Liver (tissue), 9 donors: ENCODE measurements around the gene ULK4. TPM values are rescaled to one million over a fixed set of nuclear protein-coding genes. Genes with fewer than 3 reads are reported as not detected.

ENCODE experiments used
- DNase-seq: peaks from one replicate; pipeline ENCODE4 v3.0.0-alpha.2; 2017; ENCODE audit warnings: low spot score
- H3K27ac ChIP-seq, 2 donors: one replicate each; pipeline ENCODE4 v1.7.0; 2013; ENCODE audit warnings: inconsistent platforms in 2 of 2, low read length in 2 of 2, control low read depth in 1 of 2, low read depth in 1 of 2, mild to moderate bottlenecking in 1 of 2
- H3K27me3 ChIP-seq, 4 donors: one replicate each; pipeline versions ENCODE4 v1.6.1 to v1.7.0; 2013; ENCODE audit warnings: low read length in 3 of 4, inconsistent platforms in 1 of 4, mild to moderate bottlenecking in 1 of 4, moderate library complexity in 1 of 4; ENCODE audit not compliant: control insufficient read depth in 4 of 4, insufficient read depth in 4 of 4
- H3K36me3 ChIP-seq, 4 donors: one replicate each; pipeline versions ENCODE4 v1.6.1 to v1.7.0; 2013; ENCODE audit warnings: low read length in 3 of 4, mild to moderate bottlenecking in 3 of 4, low read depth in 1 of 4, moderate library complexity in 1 of 4; ENCODE audit not compliant: control insufficient read depth in 4 of 4, insufficient read depth in 3 of 4
- H3K4me1 ChIP-seq, 4 donors: one replicate each; pipeline versions ENCODE4 v1.6.1 to v1.7.0; 2013; ENCODE audit warnings: low read length in 3 of 4, mild to moderate bottlenecking in 3 of 4, moderate library complexity in 1 of 4; ENCODE audit not compliant: control insufficient read depth in 4 of 4, insufficient read depth in 4 of 4
- H3K4me3 ChIP-seq, 3 donors: one replicate each; pipeline versions ENCODE4 v1.6.1 to v1.7.0; 2013; ENCODE audit warnings: low read length in 3 of 3, control low read depth in 1 of 3, low read depth in 1 of 3, mild to moderate bottlenecking in 1 of 3
- H3K9ac ChIP-seq, 2 donors: one replicate each; pipeline ENCODE4 v1.7.0; 2013; ENCODE audit warnings: low read length in 2 of 2, mild to moderate bottlenecking in 2 of 2, moderate library complexity in 2 of 2, control low read depth in 1 of 2, low read depth in 1 of 2
- H3K9me3 ChIP-seq, 4 donors: one replicate each; pipeline versions ENCODE4 v1.6.1 to v1.7.0; 2013; ENCODE audit warnings: low read length in 3 of 4; ENCODE audit not compliant: control insufficient read depth in 4 of 4
- ATF3 ChIP-seq: IDR thresholded peaks from 2 replicates; pipeline ENCODE4 v1.6.1; 2016; ENCODE audit warnings: antibody characterized with exemption
- CTCF ChIP-seq: fragments of 150-350 bp; IDR thresholded peaks from 2 replicates; pipeline ENCODE4 v1.5.1; 2017; ENCODE audit warnings: improper control_type of control experiment, low read depth, low read length; ENCODE audit not compliant: missing input control
- EGR1 ChIP-seq, 2 donors: IDR thresholded peaks; 2 replicates each; pipeline ENCODE4 v1.6.1; 2016 to 2018; ENCODE audit warnings: antibody characterized with exemption in 2 of 2, low read depth in 2 of 2
- FOXA2 ChIP-seq: IDR thresholded peaks from 2 replicates; pipeline ENCODE4 v1.6.1; 2016; ENCODE audit warnings: antibody characterized with exemption
- GABPA ChIP-seq, 2 donors: IDR thresholded peaks in 1 of 2; conservative IDR thresholded peaks in 1 of 2; 2 replicates each; pipeline ENCODE4 v1.6.1; 2016; ENCODE audit warnings: antibody characterized with exemption in 2 of 2, mild to moderate bottlenecking in 1 of 2, moderate library complexity in 1 of 2
- HNF4A ChIP-seq, 2 donors: conservative IDR thresholded peaks; 2 replicates each; pipeline ENCODE4 v1.6.1; 2016; ENCODE audit warnings: antibody characterized with exemption in 2 of 2, mild to moderate bottlenecking in 2 of 2
- HNF4G ChIP-seq: IDR thresholded peaks from 2 replicates; pipeline ENCODE4 v1.6.1; 2016; ENCODE audit warnings: antibody characterized with exemption
- JUND ChIP-seq, 2 donors: IDR thresholded peaks; 2 replicates each; pipeline ENCODE4 v1.6.1; 2016; ENCODE audit warnings: antibody characterized with exemption in 2 of 2
- MAX ChIP-seq: IDR thresholded peaks from 2 replicates; pipeline ENCODE4 v1.6.1; 2016; ENCODE audit warnings: antibody characterized with exemption
- NR2F2 ChIP-seq: IDR thresholded peaks from 2 replicates; pipeline ENCODE4 v1.6.1; 2016; ENCODE audit warnings: antibody characterized with exemption
- RXRA ChIP-seq, 2 donors: IDR thresholded peaks; 2 replicates each; pipeline ENCODE4 v1.6.1; 2017 to 2018; ENCODE audit warnings: antibody characterized with exemption in 2 of 2, mild to moderate bottlenecking in 1 of 2
- TAF1 ChIP-seq: conservative IDR thresholded peaks from 2 replicates; pipeline ENCODE4 v1.6.1; 2016; ENCODE audit warnings: antibody characterized with exemption, mild to moderate bottlenecking
- YY1 ChIP-seq: IDR thresholded peaks from 2 replicates; pipeline ENCODE4 v1.6.1; 2016; ENCODE audit warnings: antibody characterized with exemption, mild to moderate bottlenecking
- ZBTB33 ChIP-seq: IDR thresholded peaks from 2 replicates; pipeline ENCODE4 v1.6.1; 2016; ENCODE audit warnings: antibody characterized with exemption
- WGBS: extraction: QIAGEN DNeasy Blood & Tissue Kit; methylation state at CpG from one replicate; pipeline ENCODE4 v1.1.7; 2013; 5-methylcytosine and 5-hydroxymethylcytosine counted together
- polyA plus RNA-seq, 2 donors: library from polyadenylated mRNA; stranded (reverse) in 1 of 2; unstranded in 1 of 2; fragments of 200-250 nt in 1 of 2; fragments of >200 nt in 1 of 2; fragmentation: Nextera tagmentation in 1 of 2; extraction: Ambion mirVana in 1 of 2; gene quantifications; one replicate each; pipeline versions ENCODE4 v1.2.1 to v1.2.3, GENCODE V29; 2013 to 2015
- total RNA-seq, 2 donors: library from RNA; depleted of rRNA; stranded (reverse); fragments of >200 nt; gene quantifications; one replicate each; pipeline ENCODE4 v1.2.3, GENCODE V29; 2014
- TF ChIP-seq, protein P1 (sequence below): IDR thresholded peaks from 2 replicates; pipeline ENCODE4 v1.6.1; 2016; ENCODE audit warnings: antibody characterized with exemption, mild to moderate bottlenecking
- donor health status: healthy.
- donor health status: healthy.
- donor health status: healthy.
- donor health status: healthy.
- donor health status: healthy.

The ULK4 gene
- total and polyA plus RNA-seq, 4 donors: 1.1 to 11.5 (median 3.2) TPM

GRCh38 chr3:41426485-41426884 lies 535.4 kb downstream of the ULK4 start (continued):
- TF ChIP-seq CTCF: no peak

DNA sequence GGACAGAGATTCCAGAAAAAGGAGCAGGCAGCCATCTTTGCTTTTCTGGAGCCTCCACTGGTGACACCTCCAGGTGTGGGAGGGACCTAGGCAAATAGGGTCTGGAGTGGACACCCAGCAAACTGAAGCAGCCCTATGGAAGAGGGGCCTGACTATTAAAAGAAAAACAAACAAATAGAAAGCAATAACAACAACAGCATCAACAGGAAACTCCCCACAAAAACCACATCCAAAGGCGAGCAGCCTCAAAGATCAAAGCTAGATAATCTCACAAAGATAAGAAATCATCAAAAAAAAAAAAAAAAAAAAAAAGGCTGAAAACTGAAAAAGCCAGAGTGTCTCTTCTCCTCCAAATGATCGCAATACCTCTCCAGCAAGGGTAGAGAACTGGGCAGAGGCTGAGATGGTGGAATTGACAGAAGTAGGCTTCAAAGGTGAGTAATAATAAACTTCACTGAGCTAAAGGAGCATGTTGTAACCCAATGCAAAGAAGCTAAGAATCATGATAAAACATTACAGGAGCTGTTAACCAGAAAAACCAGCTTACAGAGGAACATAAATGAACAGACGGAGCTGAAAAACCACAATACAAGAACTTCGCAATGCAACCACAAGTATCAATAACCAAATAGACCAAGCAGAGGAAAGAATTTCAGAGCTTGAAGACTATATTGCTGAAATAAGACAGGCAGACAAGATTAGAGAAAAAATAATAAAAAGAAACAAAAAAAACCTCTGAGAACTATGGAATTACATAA lies 537.2 kb downstream of the ULK4 start:
- H3K27me3 ChIP-seq: no peaks in the 10 kb centered on the region
- H3K9ac ChIP-seq: no peak overlapping the region
- no peaks in the 10 kb centered on the region for H3K4me1 ChIP-seq
- TF ChIP-seq ZBTB33: no peak
- TF ChIP-seq TAF1: no peak
- TF ChIP-seq EGR1 (IDR thresholded peaks at IDR 0.05; ENCODE audit: low read depth in 2 of 2): no peak
- TF ChIP-seq JUND (IDR thresholded peaks at IDR 0.05): no peak
- no peak for TF ChIP-seq MAX
- TF ChIP-seq NR2F2: no peak
- TF ChIP-seq GABPA (IDR thresholded peaks at IDR 0.05 in 1 of 2, conservative IDR thresholded peaks at IDR 0.05 in 1 of 2): no peak
- no peak for TF ChIP-seq HNF4G
- TF ChIP-seq RXRA (IDR thresholded peaks at IDR 0.05): no peak
- TF ChIP-seq, protein P1, sequence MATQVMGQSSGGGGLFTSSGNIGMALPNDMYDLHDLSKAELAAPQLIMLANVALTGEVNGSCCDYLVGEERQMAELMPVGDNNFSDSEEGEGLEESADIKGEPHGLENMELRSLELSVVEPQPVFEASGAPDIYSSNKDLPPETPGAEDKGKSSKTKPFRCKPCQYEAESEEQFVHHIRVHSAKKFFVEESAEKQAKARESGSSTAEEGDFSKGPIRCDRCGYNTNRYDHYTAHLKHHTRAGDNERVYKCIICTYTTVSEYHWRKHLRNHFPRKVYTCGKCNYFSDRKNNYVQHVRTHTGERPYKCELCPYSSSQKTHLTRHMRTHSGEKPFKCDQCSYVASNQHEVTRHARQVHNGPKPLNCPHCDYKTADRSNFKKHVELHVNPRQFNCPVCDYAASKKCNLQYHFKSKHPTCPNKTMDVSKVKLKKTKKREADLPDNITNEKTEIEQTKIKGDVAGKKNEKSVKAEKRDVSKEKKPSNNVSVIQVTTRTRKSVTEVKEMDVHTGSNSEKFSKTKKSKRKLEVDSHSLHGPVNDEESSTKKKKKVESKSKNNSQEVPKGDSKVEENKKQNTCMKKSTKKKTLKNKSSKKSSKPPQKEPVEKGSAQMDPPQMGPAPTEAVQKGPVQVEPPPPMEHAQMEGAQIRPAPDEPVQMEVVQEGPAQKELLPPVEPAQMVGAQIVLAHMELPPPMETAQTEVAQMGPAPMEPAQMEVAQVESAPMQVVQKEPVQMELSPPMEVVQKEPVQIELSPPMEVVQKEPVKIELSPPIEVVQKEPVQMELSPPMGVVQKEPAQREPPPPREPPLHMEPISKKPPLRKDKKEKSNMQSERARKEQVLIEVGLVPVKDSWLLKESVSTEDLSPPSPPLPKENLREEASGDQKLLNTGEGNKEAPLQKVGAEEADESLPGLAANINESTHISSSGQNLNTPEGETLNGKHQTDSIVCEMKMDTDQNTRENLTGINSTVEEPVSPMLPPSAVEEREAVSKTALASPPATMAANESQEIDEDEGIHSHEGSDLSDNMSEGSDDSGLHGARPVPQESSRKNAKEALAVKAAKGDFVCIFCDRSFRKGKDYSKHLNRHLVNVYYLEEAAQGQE: no peak
- TF ChIP-seq ATF3: no peak
- TF ChIP-seq HNF4A (conservative IDR thresholded peaks at IDR 0.05): no peak
- TF ChIP-seq YY1: no peak
- TF ChIP-seq FOXA2: no peak
- no peaks in the 10 kb centered on the region for H3K9me3 ChIP-seq
- no peak for DNase-seq
- no peak overlapping the region for H3K27ac ChIP-seq
- no peak overlapping the region for H3K4me3 ChIP-seq
- no peaks in the 10 kb centered on the region for H3K36me3 ChIP-seq
- WGBS: 92% methylated on average over 4 of the region's 4 CpGs
